Panc1 (cell line): Measurements from ENCODE around the gene PRDM5. TPM values are rescaled to one million over a fixed set of nuclear protein-coding genes. Genes with fewer than 3 reads are reported as not detected.

Source experiments
- ATAC-seq: fragments of 200-7000 bp; cut with Tn5 transposase; 2 replicates; pipeline ENCODE4 v1.9.1; 2020; ENCODE audit warnings: mild to moderate bottlenecking, moderate library complexity
- BruUV-seq: library from RNA; stranded (reverse); fragments of 400-500 nt; replicated peaks from 2 replicates; lab custom pipeline; 2021; lab: Mats Ljungman, UMichigan
- CTCF ChIA-PET: fragments of 300-600 bp; sonication (Branson Sonifier 250); formaldehyde crosslinking; loops from one replicate; lab custom pipeline; 2022; ENCODE audit warnings: antibody characterized with exemption; lab: Charles Lee
- POLR2A ChIA-PET: fragments of 300-600 bp; sonication (Branson Sonifier 250); formaldehyde crosslinking; loops from one replicate; lab custom pipeline; 2022; ENCODE audit warnings: antibody characterized with exemption; lab: Charles Lee
- DNase-seq: peaks from one replicate; pipeline ENCODE4 v3.0.0-alpha.2; 2010; ENCODE audit warnings: low read depth, low spot score
- H3K27ac ChIP-seq: 2 replicates; pipeline ENCODE4 v1.5.1; 2011; ENCODE audit warnings: mild to moderate bottlenecking, low read length, inconsistent platforms
- H3K27me3 ChIP-seq: fragments of 200-500 bp; sonication (Bioruptor generic); 2 replicates; pipeline ENCODE4 v1.6.0; 2014; ENCODE audit warnings: low read length, inconsistent platforms; ENCODE audit not compliant: control insufficient read depth, insufficient read depth
- H3K36me3 ChIP-seq: fragments of 200-500 bp; sonication (Bioruptor generic); 2 replicates; pipeline ENCODE4 v1.5.1; 2014; ENCODE audit warnings: inconsistent platforms, mild to moderate bottlenecking, low read length, moderate library complexity; ENCODE audit not compliant: control insufficient read depth, insufficient read depth
- H3K4me1 ChIP-seq: 2 replicates; pipeline ENCODE4 v1.5.1; 2011; ENCODE audit warnings: inconsistent platforms, mild to moderate bottlenecking, low read length, moderate library complexity; ENCODE audit not compliant: control insufficient read depth, insufficient read depth
- H3K4me3 ChIP-seq, 2 experiments: 2 replicates each; pipeline ENCODE4 v1.5.1; 2011 to 2012; ENCODE audit warnings: low read depth in 2 of 2, low read length in 2 of 2, mild to moderate bottlenecking in 2 of 2, inconsistent platforms in 1 of 2, moderate library complexity in 1 of 2
- H3K9me3 ChIP-seq: fragments of 200-500 bp; sonication (Bioruptor generic); 2 replicates; pipeline ENCODE4 v1.5.1; 2014; ENCODE audit warnings: low read depth, mild to moderate bottlenecking, inconsistent platforms, low read length, moderate library complexity; ENCODE audit not compliant: control insufficient read depth, insufficient read depth
- CTCF ChIP-seq: fragments of 450-650 bp; IDR thresholded peaks from 2 replicates; pipeline ENCODE4 v1.5.1; 2017; ENCODE audit warnings: mild to moderate bottlenecking
- POLR2AphosphoS5 ChIP-seq: IDR thresholded peaks from 2 replicates; pipeline ENCODE4 v1.6.1; 2012; ENCODE audit warnings: mild to moderate bottlenecking, low read depth, low read length, moderate library complexity
- REST ChIP-seq, 2 experiments: IDR thresholded peaks; 2 replicates each; pipeline ENCODE4 v1.6.1; 2011 to 2012; ENCODE audit warnings: low read depth in 2 of 2, control low read depth in 1 of 2, low read length in 1 of 2, mild to moderate bottlenecking in 1 of 2, moderate library complexity in 1 of 2; ENCODE audit not compliant: insufficient read depth in 1 of 2
- SIN3A ChIP-seq: IDR thresholded peaks from 2 replicates; pipeline ENCODE4 v1.6.1; 2012; ENCODE audit warnings: low read depth, mild to moderate bottlenecking, low read length, moderate library complexity, borderline replicate concordance; ENCODE audit not compliant: insufficient read depth
- TCF7L2 ChIP-seq: IDR thresholded peaks from 2 replicates; pipeline ENCODE4 v1.6.1; 2011; ENCODE audit warnings: mild to moderate bottlenecking, low read depth, low read length, inconsistent platforms
- in situ Hi-C: cut with HindIII; loops from 2 replicates; pipeline ENCODE4 v1.10.0; 2016; ENCODE audit warnings: low sequenced_read_pairs, low pct_unique_long_range_greater_than_20kb
- intact Hi-C: fragments of 100-400 bp; cut with micrococcal nuclease; formaldehyde crosslinking; loops from one replicate; pipeline ENCODE4 v1.10.0; 2022; ENCODE audit not compliant: unreplicated experiment
- total RNA-seq: library from RNA; stranded (reverse); gene quantifications from one replicate; pipeline ENCODE4 v1.2.1, GENCODE V29; 2021; ENCODE audit not compliant: unreplicated experiment

The PRDM5 gene
- total RNA-seq, 1 experiment from 2014 or later, result 8.4 TPM

- ChIA-PET CTCF (no interaction called here), POLR2A (no interaction called here)
- Histone ChIP-seq H3K4me1 (no peaks in the 10 kb centered on the region), H3K9me3 (no peaks in the 10 kb centered on the region), H3K27ac (no peak overlapping the region), H3K36me3 (no peaks in the 10 kb centered on the region), H3K4me3 (no peak overlapping the region), H3K27me3 (no peaks in the 10 kb centered on the region)
- ATAC-seq (no peak), DNase-seq (no peak)
- no TSS peak for BruUV-seq
- TF ChIP-seq POLR2AphosphoS5, result no peak
- no peak for TF ChIP-seq CTCF
- intact Hi-C loops, result no loop called here
- in situ Hi-C loops, result no loop called here
Observed at GRCh38 chr4:120755864-120756263, 166.7 kb downstream of the PRDM5 start.

GRCh38 chr4:120754590-120754989 is 167.9 kb downstream of the PRDM5 start:
- intact Hi-C loops, result no loop called here
- H3K27ac ChIP-seq, result no peak overlapping the region

More at GRCh38 chr4:120754590-120754989, 167.9 kb downstream of the PRDM5 start:
- ATAC-seq (no peak), DNase-seq (no peak)
- Histone ChIP-seq H3K9me3 (no peaks in the 10 kb centered on the region), H3K4me3 (no peak overlapping the region), H3K36me3 (no peaks in the 10 kb centered on the region), H3K27me3 (no peaks in the 10 kb centered on the region), H3K4me1 (no peaks in the 10 kb centered on the region)
- TF ChIP-seq REST (IDR thresholded peaks at IDR 0.05; ENCODE audit: insufficient read depth in 1 of 2, low read depth in 2 of 2, low read length in 1 of 2) (no peak), CTCF (no peak), TCF7L2 (no peak), SIN3A (no peak), POLR2AphosphoS5 (no peak)
- CTCF ChIA-PET, result no interaction called here
- POLR2A ChIA-PET, result no interaction called here
- no TSS peak for BruUV-seq
- in situ Hi-C loops, result no loop called here
